Stimulated activated CD8-positive, alpha-beta memory T cell treated with anti-CD3 and anti-CD28 coated beads, Interleukin-12 subunit alpha, Interleukin-12 subunit beta, amount 100 ng/mL, for 4 hours (primary cell): Measurements from ENCODE around the gene CLEC16A.

Source experiments
- DNase-seq: peaks from one replicate; pipeline ENCODE4 v3.0.0-alpha.2; 2020; ENCODE audit warnings: low read depth

Gene CLEC16A

GRCh38 chr16:11045441-11045840 lies 101.1 kb downstream of the CLEC16A start:
- no peak for DNase-seq

- no peak for DNase-seq
Observed at GRCh38 chr16:11045846-11046245, 101.5 kb downstream of the CLEC16A start.

- DNase-seq, result no peak
Observed at GRCh38 chr16:11046382-11046931, 102.1 kb downstream of the CLEC16A start.

- DNase-seq, result no peak
Observed at GRCh38 chr16:11047057-11047456, 102.7 kb downstream of the CLEC16A start.

- no peak for DNase-seq
Observed at GRCh38 chr16:11047939-11048800, 103.8 kb downstream of the CLEC16A start.

- DNase-seq, result no peak
Observed at GRCh38 chr16:11049396-11050059, 105.2 kb downstream of the CLEC16A start.

GRCh38 chr16:11050536-11050935 lies 106.2 kb downstream of the CLEC16A start:
- no peak for DNase-seq

GRCh38 chr16:11050944-11051343 lies 106.6 kb downstream of the CLEC16A start:
- no peak for DNase-seq

GRCh38 chr16:11051430-11051829 lies 107.1 kb downstream of the CLEC16A start:
- no peak for DNase-seq

GRCh38 chr16:11051879-11052808 lies 107.8 kb downstream of the CLEC16A start:
- DNase-seq, result no peak

GRCh38 chr16:11053916-11054460 lies 109.6 kb downstream of the CLEC16A start:
- no peak for DNase-seq

- DNase-seq, result no peak
Observed at GRCh38 chr16:11056090-11056992, 112.0 kb downstream of the CLEC16A start.

GRCh38 chr16:11056993-11057649 lies 112.8 kb downstream of the CLEC16A start:
- DNase-seq, result no peak

GRCh38 chr16:11057711-11058345 lies 113.5 kb downstream of the CLEC16A start:
- no peak for DNase-seq

- DNase-seq, result no peak
Observed at GRCh38 chr16:11058832-11059231, 114.5 kb downstream of the CLEC16A start.

- DNase-seq, result no peak
Observed at GRCh38 chr16:11059588-11059987, 115.2 kb downstream of the CLEC16A start.

- DNase-seq, result no peak
Observed at GRCh38 chr16:11060364-11060763, 116.0 kb downstream of the CLEC16A start.

GRCh38 chr16:11060842-11061241 lies 116.5 kb downstream of the CLEC16A start:
- DNase-seq, result no peak

GRCh38 chr16:11061629-11062270 lies 117.4 kb downstream of the CLEC16A start:
- DNase-seq, result no peak
